HCT116 (cell line): ENCODE data around the gene ZMYM2.

Experiments used
- TF ChIP-seq, protein P1 (sequence below): IDR thresholded peaks from 2 replicates; pipeline ENCODE4 v1.6.1; 2011; ENCODE audit warnings: mild to moderate bottlenecking, low read length, moderate library complexity; ENCODE audit not compliant: insufficient replicate concordance; ENCODE audit errors: extremely low read depth
- TF ChIP-seq, protein P2 (sequence below), 3 experiments: fragments of 200-600 bp in 1 of 3; sonication (generic) in 1 of 3; IDR thresholded peaks in 2 of 3; conservative IDR thresholded peaks in 1 of 3; 2 replicates each; pipeline ENCODE4 v1.5.1; 2012 to 2017; ENCODE audit warnings: low read depth in 2 of 3, low read length in 2 of 3, antibody characterized with exemption in 1 of 3, borderline replicate concordance in 1 of 3, control low read depth in 1 of 3, mild to moderate bottlenecking in 1 of 3, mixed read lengths in 1 of 3, mixed run types in 1 of 3, moderate library complexity in 1 of 3; ENCODE audit not compliant: insufficient read depth in 1 of 3

DNA sequence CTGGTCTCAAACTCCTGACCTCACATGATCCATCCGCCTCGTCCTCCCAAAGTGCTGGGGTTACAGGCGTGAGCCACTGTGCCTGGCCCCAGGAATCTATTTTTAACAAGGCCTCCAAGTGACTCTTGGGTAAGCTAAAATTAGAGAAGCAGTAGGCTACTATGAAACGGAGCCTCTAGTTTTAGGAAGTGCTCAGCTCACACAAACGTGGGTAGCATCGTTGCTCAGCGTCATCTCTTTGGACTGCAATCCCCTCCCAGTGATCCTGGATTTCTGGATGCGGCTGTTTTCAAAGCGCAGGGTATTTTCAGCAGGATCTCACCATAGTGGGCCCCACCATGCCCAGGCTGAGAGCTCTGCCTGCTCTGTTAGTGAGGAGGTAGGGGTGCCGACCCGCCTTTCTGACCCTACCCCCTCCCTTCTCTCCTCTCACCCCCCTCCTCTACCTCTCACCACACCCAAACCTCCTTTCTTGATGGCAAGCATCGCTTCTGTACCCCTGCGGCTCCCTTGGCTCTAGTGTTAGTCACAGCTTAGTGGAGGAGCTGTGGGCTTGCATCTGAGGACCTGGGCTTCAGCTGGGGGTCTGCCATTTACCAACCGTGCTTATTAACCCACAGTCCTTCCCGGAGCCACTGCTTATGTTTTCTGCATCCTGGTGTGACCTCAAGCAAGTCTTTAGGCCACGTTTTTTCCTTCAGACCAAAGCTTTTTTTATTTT lies 168.2 kb downstream of the ZMYM2 start:
- TF ChIP-seq, protein P1, sequence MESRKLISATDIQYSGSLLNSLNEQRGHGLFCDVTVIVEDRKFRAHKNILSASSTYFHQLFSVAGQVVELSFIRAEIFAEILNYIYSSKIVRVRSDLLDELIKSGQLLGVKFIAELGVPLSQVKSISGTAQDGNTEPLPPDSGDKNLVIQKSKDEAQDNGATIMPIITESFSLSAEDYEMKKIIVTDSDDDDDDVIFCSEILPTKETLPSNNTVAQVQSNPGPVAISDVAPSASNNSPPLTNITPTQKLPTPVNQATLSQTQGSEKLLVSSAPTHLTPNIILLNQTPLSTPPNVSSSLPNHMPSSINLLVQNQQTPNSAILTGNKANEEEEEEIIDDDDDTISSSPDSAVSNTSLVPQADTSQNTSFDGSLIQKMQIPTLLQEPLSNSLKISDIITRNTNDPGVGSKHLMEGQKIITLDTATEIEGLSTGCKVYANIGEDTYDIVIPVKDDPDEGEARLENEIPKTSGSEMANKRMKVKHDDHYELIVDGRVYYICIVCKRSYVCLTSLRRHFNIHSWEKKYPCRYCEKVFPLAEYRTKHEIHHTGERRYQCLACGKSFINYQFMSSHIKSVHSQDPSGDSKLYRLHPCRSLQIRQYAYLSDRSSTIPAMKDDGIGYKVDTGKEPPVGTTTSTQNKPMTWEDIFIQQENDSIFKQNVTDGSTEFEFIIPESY = no peak
- TF ChIP-seq, protein P2, sequence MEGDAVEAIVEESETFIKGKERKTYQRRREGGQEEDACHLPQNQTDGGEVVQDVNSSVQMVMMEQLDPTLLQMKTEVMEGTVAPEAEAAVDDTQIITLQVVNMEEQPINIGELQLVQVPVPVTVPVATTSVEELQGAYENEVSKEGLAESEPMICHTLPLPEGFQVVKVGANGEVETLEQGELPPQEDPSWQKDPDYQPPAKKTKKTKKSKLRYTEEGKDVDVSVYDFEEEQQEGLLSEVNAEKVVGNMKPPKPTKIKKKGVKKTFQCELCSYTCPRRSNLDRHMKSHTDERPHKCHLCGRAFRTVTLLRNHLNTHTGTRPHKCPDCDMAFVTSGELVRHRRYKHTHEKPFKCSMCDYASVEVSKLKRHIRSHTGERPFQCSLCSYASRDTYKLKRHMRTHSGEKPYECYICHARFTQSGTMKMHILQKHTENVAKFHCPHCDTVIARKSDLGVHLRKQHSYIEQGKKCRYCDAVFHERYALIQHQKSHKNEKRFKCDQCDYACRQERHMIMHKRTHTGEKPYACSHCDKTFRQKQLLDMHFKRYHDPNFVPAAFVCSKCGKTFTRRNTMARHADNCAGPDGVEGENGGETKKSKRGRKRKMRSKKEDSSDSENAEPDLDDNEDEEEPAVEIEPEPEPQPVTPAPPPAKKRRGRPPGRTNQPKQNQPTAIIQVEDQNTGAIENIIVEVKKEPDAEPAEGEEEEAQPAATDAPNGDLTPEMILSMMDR (IDR thresholded peaks at IDR 0.05 in 2 of 3, conservative IDR thresholded peaks at IDR 0.05 in 1 of 3; ENCODE audit: borderline replicate concordance in 1 of 3, insufficient read depth in 1 of 3, low read depth in 2 of 3, low read length in 2 of 3) = no peak
